Stimulated activated naive CD8-positive, alpha-beta T cell treated with anti-CD3 and anti-CD28 coated beads, Interleukin-15, amount 100 ng/mL, for 72 hours (primary cell): ENCODE measurements around the gene SLC1A3.
"Not testable (repeated sequence)": the region's sequence is repeated elsewhere in the genome, so short reads cannot be mapped to it uniquely, and the experiment has no call there.

ENCODE experiments used
- ATAC-seq: fragments of 150-1000 bp; cut with Tn5 transposase; 2 replicates; pipeline ENCODE4 v1.10.0; 2021; ENCODE audit warnings: mild to moderate bottlenecking, moderate library complexity
- DNase-seq, 2 donors: peaks; one replicate each; pipeline ENCODE4 v3.0.0; 2021 to 2022
- H3K27ac Mint-ChIP-seq, 2 donors: one replicate each; pipeline ENCODE4 v1.8.0; 2022; ENCODE audit warnings: mild to moderate bottlenecking in 2 of 2, mixed read lengths in 2 of 2, moderate library complexity in 2 of 2
- H3K27me3 Mint-ChIP-seq: one replicate; pipeline ENCODE4 v1.8.0; 2022; ENCODE audit warnings: mixed read lengths
- H3K4me1 Mint-ChIP-seq: one replicate; pipeline ENCODE4 v1.8.0; 2022; ENCODE audit warnings: mild to moderate bottlenecking, mixed read lengths
- H3K4me3 Mint-ChIP-seq, 2 donors: one replicate each; pipeline ENCODE4 v1.8.0; 2022; ENCODE audit warnings: mild to moderate bottlenecking in 2 of 2, mixed read lengths in 2 of 2, moderate library complexity in 1 of 2
- H3K9me3 Mint-ChIP-seq, 2 donors: one replicate each; pipeline ENCODE4 v1.8.0; 2022; ENCODE audit warnings: mixed read lengths in 2 of 2

SLC1A3 gene

DNA sequence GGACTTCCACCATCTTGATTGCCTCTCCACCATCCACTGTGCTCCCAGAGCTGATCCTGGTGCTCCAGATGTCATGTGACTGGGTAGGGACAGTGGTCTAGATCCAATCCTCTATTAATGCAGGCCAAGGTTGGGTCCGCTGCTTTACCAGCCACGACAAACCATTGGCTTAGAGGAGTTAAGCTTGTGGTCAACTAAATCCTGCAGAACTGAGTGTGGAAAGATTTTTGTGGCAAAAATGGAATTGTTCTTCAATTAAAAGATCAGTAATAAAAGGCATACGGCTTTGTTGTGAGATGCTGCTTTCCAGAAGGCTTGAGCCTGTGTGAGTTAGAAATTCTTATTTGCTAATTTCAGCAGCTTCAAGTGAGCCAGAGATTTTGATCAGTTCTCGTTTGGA, 30.7 kb downstream of the SLC1A3 start:
- DNase-seq (no peak), ATAC-seq (no peak)
- H3K27ac Mint-ChIP-seq = no peak overlapping the region
- peaks cover 15% of the 10 kb centered on the region for H3K27me3 Mint-ChIP-seq
- no peak overlapping the region for H3K4me3 Mint-ChIP-seq
- H3K4me1 Mint-ChIP-seq = no peaks in the 10 kb centered on the region
- H3K9me3 Mint-ChIP-seq = no peaks in the 10 kb centered on the region

DNA sequence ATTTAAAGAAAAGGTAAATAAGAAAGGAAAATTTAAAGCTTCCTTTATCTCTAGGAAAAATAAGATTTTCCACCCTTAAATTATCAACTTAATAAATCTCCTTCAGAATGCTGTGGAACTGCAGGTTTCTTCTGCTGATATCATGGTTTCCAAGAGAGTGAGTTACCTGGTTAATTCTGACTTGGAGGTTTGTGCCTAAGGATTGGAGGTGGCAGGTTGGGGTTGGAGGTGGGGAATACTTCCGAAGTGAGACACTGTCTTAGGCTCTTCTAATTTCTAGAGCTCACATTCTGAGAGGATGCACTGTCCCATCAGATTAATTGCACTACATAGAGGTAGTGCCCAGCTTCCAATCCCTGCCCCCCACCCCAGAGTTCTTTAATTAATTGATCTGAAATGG, 31.1 kb downstream of the SLC1A3 start:
- Mint-ChIP-seq H3K27ac (no peak overlapping the region), H3K4me3 (no peak overlapping the region), H3K9me3 (no peaks in the 10 kb centered on the region), H3K4me1 (no peaks in the 10 kb centered on the region), H3K27me3 (peaks cover 17% of the 10 kb centered on the region)
- ATAC-seq = no peak
- no peak for DNase-seq

DNA sequence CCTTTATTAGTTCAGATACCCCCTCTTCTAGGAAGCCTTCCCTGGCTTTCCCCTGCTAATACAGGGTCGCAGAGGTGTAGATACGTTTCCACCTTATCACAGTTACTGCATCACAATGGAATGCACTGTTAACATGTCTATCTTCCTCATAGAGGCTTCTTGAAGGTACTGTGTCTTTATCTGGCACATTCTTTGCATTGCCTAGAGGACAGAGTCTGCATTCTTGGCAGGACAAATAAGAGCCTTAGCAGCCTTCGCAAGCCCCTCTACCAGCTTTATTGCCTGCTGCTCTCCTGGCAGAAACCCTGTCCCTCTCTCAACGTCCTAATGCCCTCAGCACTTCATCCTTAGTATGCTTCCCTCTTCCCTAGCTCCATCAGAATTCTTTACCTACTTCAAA, 31.6 kb downstream of the SLC1A3 start:
- Mint-ChIP-seq H3K4me1 (no peaks in the 10 kb centered on the region), H3K4me3 (no peak overlapping the region), H3K9me3 (no peaks in the 10 kb centered on the region), H3K27me3 (peaks cover 19% of the 10 kb centered on the region), H3K27ac (no peak overlapping the region)
- DNase-seq (no peak), ATAC-seq (no peak)

DNA sequence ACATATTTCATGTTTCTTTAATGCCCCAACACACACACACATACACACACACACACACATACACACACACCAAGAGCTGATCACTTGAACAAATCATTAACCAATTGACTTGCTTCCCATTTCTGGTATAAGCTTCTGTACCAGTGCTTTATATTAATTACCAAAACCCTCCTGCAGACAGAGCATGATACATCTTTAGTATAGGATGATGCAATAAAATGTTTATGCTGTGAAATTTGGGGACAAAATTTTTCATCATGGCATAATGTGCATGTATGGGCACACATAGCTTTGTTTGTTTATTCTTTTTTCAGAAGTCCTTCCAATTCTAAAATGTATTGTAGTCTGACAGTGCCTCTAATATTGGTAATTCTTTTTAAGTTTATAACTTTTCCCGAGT, 34.5 kb downstream of the SLC1A3 start:
- Mint-ChIP-seq H3K4me3 (no peak overlapping the region), H3K27ac (peak overlapping the region; percentile 35 to 70), H3K4me1 (no peaks in the 10 kb centered on the region), H3K27me3 (peaks cover 9% of the 10 kb centered on the region), H3K9me3 (no peaks in the 10 kb centered on the region)
- DNase-seq (no peak), ATAC-seq (no peak)

DNA sequence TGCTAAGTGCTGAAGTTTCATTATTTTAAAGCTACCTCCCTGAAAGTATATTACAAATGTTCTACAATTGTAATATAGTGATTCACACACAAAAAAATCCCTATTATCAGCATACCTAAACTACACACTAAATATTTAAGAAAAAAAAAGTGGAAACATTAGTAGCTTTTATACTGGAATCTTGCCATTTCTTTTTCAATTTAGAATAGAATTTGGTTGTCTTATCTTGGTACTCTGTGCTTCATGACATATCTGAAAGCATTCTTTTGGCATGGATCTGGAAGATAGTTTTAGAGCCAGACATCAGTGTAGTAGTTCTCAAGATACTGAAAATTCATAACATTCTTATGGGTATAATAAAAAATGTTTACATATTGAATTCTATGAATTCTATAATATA, 35.0 kb downstream of the SLC1A3 start:
- H3K9me3 Mint-ChIP-seq = no peaks in the 10 kb centered on the region
- DNase-seq = no peak
- H3K27ac Mint-ChIP-seq = peak overlapping the region; percentile 35 to 70
- H3K4me1 Mint-ChIP-seq = no peaks in the 10 kb centered on the region
- H3K4me3 Mint-ChIP-seq = no peak overlapping the region
- ATAC-seq = no peak
- H3K27me3 Mint-ChIP-seq = peaks cover 11% of the 10 kb centered on the region

DNA sequence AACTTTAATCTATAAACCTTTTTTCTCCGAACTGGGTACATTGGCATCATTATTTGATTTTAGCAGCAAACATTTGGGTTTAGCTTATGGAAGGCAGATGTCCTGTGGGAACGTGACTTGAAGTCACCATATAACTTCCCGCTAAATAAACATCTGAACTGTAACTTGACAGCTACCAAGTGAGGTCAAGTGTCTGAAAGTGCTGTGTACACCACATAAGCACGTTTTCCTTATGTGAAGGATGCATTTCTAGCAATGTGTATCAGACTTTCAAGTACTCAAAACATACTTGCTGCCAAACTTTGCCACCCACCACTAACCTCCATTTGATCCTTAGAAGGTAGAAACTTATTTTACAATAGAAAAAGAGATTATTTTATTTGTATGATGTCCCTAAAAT, 35.7 kb downstream of the SLC1A3 start:
- no peaks in the 10 kb centered on the region for H3K4me1 Mint-ChIP-seq
- H3K27ac Mint-ChIP-seq = no peak overlapping the region
- H3K4me3 Mint-ChIP-seq = no peak overlapping the region
- peaks cover 16% of the 10 kb centered on the region for H3K27me3 Mint-ChIP-seq
- ATAC-seq (no peak), DNase-seq (no peak)
- H3K9me3 Mint-ChIP-seq = no peaks in the 10 kb centered on the region

DNA sequence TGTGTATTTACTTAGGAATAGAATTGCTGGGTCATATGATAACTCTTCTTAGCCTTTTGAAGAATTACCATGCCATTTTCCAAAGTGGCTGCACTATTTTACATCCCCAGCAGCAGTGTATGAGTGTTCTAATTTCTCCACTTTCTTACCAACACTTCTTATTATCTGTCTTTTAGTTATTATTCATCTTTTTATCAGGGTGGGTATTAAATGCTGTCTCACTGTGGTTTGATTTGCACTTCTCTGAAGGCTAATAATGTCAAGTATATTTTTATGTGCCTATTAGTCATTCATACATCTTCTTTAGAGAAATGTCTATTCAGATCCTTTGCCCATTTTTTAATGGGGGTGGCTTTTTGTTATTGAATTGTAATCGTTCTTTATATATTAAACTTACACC, 36.8 kb downstream of the SLC1A3 start:
- Mint-ChIP-seq H3K4me1 (no peaks in the 10 kb centered on the region), H3K9me3 (no peaks in the 10 kb centered on the region), H3K4me3 (no peak overlapping the region)

DNA sequence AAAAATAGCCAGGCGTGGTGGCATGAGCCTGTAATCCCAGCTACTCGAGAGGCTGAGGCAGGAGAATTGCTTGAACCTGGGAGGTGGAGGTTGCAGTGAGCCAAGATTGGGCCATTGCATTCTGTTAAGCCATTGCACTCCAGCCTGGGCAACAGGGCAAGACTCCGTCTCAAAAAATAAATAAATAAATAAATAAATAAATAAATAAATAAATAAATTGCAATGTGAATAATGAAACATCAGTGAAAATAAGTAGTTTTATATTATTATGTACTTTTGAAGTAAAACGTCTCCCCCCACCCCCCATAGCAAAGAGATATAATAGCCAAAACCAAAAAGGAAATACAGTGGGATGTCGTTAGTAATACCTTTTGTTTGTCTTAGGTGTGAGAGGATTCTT, 37.4 kb downstream of the SLC1A3 start:
- not testable (repeated sequence) for H3K9me3 Mint-ChIP-seq, ATAC-seq, H3K4me1 Mint-ChIP-seq, H3K27ac Mint-ChIP-seq, H3K4me3 Mint-ChIP-seq, DNase-seq
- peaks cover 16% of the 10 kb centered on the region for H3K27me3 Mint-ChIP-seq

More for the DNA sequence above, 36.8 kb downstream of the SLC1A3 start:
- no peak overlapping the region for H3K27ac Mint-ChIP-seq
- H3K27me3 Mint-ChIP-seq = peaks cover 16% of the 10 kb centered on the region
- ATAC-seq (no peak), DNase-seq (no peak)

DNA sequence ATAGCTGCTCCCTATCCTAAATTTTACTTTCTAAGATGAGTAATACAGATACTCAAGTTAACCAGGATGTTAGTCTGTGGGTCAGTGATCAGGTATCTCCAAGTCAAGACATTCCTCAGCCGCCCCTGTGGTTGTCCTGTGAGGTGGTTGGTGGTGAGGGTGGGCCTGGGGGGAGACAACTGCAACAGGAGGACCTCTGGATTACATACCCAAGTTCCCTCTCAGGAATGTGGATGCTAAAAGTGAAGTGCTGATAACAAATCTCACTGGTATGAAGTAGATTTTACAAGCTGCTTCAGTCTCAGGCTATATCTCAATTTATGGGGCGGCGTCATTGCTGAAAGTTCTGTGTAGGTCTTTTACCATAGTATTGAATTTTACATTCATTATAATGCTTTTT, 38.3 kb downstream of the SLC1A3 start:
- Mint-ChIP-seq H3K4me3 (no peak overlapping the region), H3K4me1 (no peaks in the 10 kb centered on the region), H3K27ac (no peak overlapping the region), H3K9me3 (no peaks in the 10 kb centered on the region), H3K27me3 (peaks cover 16% of the 10 kb centered on the region)
- DNase-seq (no peak), ATAC-seq (no peak)

DNA sequence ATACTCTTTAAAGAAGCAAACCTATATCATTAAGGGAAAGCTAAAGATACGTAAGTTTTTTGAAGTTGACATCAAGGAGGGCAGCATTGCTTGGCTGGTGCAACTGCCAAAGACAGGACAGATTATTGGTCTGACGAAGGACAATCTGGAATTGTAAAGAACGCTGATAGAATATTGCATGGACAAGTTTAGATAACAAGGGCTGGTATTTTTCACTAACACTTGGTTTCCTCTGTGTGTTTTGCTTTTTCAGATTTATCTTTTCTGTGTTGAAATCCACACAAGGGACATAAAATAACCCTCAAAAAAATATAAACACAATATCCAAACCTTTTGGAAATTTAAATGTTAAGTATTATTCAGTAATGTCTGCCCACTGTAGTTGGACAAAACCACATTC, 39.7 kb downstream of the SLC1A3 start:
- Mint-ChIP-seq H3K27me3 (peaks cover 16% of the 10 kb centered on the region), H3K27ac (no peak overlapping the region), H3K4me3 (no peak overlapping the region), H3K9me3 (no peaks in the 10 kb centered on the region), H3K4me1 (no peaks in the 10 kb centered on the region)
- no peak for DNase-seq
- ATAC-seq = no peak

DNA sequence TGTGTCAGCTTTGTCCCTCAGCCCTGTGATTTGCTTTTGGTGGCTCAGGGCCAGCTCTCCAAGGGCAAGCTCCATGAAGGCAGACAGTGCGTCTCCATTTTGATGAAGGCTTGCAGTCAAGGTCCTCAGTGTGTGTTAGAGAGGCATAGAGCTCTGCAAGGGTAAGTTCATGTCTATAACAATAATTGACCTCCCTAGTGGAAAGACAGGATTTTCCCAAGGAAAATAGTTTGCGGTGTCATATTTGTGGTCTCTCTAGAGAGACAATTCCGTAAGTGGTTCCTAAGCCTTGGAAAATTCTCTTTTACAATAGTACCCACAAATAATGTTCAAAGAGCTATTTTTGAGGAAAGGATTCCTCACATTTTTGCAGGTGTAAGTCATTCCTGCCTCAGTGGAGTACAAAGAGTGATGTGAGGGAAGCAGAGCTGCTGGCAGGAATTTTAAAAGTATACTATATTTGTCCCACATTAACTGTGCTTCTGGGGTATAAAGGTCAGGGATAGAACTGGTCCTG, 40.2 kb downstream of the SLC1A3 start:
- ATAC-seq = no peak
- peaks cover 21% of the 10 kb centered on the region for H3K27me3 Mint-ChIP-seq
- H3K27ac Mint-ChIP-seq = no peak overlapping the region
- no peak for DNase-seq
- H3K4me3 Mint-ChIP-seq = no peak overlapping the region
- H3K9me3 Mint-ChIP-seq = no peaks in the 10 kb centered on the region
- no peaks in the 10 kb centered on the region for H3K4me1 Mint-ChIP-seq

DNA sequence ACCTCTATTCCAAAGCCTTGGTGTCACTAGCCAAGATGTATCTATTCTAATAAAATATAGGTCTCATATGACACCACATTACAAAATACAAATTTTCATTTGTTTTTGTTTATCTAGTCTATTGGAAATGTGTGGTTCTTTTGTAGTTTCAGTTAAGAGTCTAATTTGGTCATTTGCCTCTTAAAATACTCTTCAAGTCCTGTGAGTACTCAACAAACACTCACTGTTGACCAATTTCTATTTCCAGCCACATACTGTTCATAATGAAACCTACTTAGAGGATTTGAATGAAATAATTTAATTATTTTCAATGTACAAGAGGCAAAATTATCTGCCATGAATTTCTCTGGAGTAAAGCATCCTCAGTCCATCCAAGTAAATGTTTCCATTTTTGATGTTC, 40.6 kb downstream of the SLC1A3 start:
- Mint-ChIP-seq H3K27me3 (peaks cover 25% of the 10 kb centered on the region), H3K27ac (no peak overlapping the region), H3K4me3 (no peak overlapping the region), H3K9me3 (no peaks in the 10 kb centered on the region), H3K4me1 (no peaks in the 10 kb centered on the region)
- no peak for DNase-seq
- no peak for ATAC-seq

DNA sequence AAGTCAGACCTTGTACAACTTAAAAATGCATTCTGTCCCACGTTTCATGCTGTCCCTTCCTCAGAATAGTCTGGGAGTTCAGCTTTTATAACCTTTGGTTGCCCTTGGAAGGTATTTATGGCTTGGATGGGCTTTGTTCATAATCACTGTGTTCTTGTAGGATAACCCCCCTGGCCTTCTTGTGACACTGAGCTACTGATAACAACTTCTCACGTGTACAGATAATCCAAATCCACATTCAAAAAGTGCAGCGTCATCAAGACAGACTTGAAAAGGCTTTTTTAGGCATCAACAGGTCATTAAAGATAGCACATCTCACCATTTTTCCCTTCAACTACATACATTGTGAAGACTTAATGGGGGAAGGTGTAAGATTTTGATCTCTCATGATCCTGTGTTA, 42.0 kb downstream of the SLC1A3 start:
- Mint-ChIP-seq H3K4me3 (no peak overlapping the region), H3K4me1 (no peaks in the 10 kb centered on the region), H3K27me3 (peaks cover 21% of the 10 kb centered on the region), H3K9me3 (no peaks in the 10 kb centered on the region), H3K27ac (no peak overlapping the region)
- DNase-seq (no peak), ATAC-seq (no peak)

DNA sequence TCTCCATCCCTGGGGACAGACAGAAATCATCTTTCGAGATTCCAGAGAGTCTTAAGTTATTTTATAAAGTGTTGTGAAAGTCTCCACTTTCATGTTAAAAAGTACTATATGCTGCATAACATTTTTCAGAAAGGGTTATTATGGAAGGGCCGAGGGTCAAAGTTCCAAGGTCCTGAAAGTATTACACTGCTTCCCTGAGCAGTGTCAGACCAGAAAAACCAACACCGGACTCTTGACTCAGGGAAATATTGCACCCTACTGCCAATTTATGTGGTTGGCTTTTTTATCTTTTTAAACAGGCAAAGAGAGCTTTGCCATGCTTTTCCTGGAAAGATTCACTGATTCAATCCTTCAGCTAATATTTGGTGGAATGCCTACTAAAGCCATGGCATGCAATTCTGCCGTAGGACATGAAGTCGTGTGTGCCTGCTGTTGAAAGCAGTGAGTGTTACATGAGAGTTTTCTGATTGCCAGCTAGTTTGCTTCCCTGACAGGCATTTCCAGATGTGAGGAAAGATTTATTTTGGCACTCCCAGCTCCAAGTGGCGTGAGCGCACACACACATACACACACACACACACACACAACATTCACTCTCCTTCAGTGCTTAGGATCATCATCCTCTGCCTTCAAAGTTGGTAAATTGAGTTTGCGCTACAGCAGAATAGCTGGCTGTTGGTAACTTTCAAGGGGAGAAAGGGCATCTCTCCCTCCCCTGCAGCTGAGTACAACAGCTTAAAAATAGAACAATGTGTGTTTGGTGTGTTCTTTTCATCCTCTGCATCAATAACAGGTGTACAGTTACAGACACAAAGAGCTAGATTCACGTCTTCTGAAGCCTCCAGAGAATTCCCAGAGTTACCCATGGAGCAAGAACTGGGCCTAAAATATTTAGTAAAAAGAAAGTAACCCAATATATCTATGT, 45.6 kb downstream of the SLC1A3 start:
- H3K9me3 Mint-ChIP-seq = no peaks in the 10 kb centered on the region
- peaks cover 28% of the 10 kb centered on the region for H3K27me3 Mint-ChIP-seq
- H3K27ac Mint-ChIP-seq = no peak overlapping the region
- ATAC-seq (no peak), DNase-seq (no peak)
- no peaks in the 10 kb centered on the region for H3K4me1 Mint-ChIP-seq
- H3K4me3 Mint-ChIP-seq = no peak overlapping the region

DNA sequence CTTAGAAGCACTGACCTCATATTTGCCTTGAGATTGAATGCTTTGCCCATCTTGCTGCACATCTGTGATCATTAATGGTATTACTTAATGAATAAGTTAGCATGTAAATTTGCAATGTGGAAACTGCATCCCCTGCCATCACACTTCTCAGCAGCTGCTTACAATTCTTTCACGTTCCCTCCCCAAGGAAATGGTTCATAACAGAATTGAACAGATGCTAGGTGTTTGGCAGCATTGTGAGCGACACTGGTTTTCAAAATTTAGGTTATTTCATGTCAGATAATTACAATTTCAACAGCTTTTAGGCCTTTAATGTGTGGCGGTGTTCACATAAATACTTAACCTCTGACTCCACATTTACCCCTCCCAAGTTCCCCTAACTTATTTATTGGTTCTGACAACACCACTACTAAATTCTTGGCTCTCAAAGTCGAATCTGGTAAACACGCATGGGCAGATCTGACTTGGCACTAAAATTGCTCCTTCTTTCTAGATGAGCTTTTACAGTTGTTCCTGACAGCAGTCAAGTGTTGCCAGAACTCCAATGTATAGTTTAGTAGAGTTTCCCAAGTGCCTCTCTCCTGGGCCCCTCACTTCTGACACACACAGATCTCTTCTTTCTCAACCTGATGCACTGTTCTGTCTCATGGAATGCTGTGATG, 46.8 kb downstream of the SLC1A3 start:
- no peaks in the 10 kb centered on the region for H3K9me3 Mint-ChIP-seq
- ATAC-seq (no peak), DNase-seq (no peak)
- H3K27me3 Mint-ChIP-seq = peaks cover 38% of the 10 kb centered on the region
- H3K4me3 Mint-ChIP-seq = no peak overlapping the region
- H3K27ac Mint-ChIP-seq = no peak overlapping the region
- H3K4me1 Mint-ChIP-seq = no peaks in the 10 kb centered on the region

DNA sequence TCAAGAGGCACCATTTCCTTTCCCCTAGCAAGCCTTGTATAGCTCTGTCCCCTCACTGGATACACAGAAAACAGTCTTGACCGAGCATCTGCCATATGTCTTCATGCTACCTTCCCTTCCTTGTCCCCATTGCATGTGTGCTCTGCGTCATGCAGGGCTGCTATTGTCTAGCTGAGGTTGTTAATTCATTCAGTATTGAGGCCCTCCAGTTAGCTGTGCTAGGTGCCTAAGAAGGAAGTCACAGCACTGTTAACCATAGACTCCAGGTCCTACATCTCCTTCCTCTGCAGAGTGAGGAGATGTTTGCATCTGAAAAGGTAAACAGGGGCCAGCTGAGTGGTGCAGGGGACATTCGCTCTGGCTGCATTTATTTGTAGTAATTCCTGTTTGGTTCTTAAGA, 48.2 kb downstream of the SLC1A3 start:
- DNase-seq (no peak), ATAC-seq (no peak)
- H3K9me3 Mint-ChIP-seq = no peaks in the 10 kb centered on the region
- no peak overlapping the region for H3K27ac Mint-ChIP-seq
- H3K4me3 Mint-ChIP-seq = no peak overlapping the region
- H3K4me1 Mint-ChIP-seq = no peaks in the 10 kb centered on the region
- H3K27me3 Mint-ChIP-seq = peaks cover 52% of the 10 kb centered on the region
